ENCODE measurements around the gene TACR2. TPM values are rescaled to one million over a fixed set of nuclear protein-coding genes. Genes with fewer than 3 reads are reported as not detected.

The TACR2 gene
- total RNA-seq, 6 donors from 2014 or later = 0.94 to 1.4 (median 1.2) TPM; not detected in 3

- DNase-seq = no peak
- no peak overlapping the region for H3K4me3 ChIP-seq
- no peaks in the 10 kb centered on the region for H3K27me3 ChIP-seq
- H3K9me3 ChIP-seq = no peaks in the 10 kb centered on the region
- peak; percentile 15 to 44 for ATAC-seq (ENCODE audit: low FRiP score in 2 of 2)
- H3K36me3 ChIP-seq = peaks cover 6 to 75% (median 40%) of the 10 kb centered on the region in 4 donors
- H3K27ac ChIP-seq = peak overlapping the region in 3 of 4 donors; percentile 8 to 50 (median 43)
- WGBS, 2 donors = 29 to 33% methylated on average over 16 to 18 of the region's 19 CpGs
- H3K4me1 ChIP-seq = peaks cover 25 to 31% (median 30%) of the 10 kb centered on the region in 4 donors
- TF ChIP-seq, protein P1, sequence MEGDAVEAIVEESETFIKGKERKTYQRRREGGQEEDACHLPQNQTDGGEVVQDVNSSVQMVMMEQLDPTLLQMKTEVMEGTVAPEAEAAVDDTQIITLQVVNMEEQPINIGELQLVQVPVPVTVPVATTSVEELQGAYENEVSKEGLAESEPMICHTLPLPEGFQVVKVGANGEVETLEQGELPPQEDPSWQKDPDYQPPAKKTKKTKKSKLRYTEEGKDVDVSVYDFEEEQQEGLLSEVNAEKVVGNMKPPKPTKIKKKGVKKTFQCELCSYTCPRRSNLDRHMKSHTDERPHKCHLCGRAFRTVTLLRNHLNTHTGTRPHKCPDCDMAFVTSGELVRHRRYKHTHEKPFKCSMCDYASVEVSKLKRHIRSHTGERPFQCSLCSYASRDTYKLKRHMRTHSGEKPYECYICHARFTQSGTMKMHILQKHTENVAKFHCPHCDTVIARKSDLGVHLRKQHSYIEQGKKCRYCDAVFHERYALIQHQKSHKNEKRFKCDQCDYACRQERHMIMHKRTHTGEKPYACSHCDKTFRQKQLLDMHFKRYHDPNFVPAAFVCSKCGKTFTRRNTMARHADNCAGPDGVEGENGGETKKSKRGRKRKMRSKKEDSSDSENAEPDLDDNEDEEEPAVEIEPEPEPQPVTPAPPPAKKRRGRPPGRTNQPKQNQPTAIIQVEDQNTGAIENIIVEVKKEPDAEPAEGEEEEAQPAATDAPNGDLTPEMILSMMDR (IDR thresholded peaks at IDR 0.05) = no peak
- TF ChIP-seq POLR2A (IDR thresholded peaks at IDR 0.05) (no peak), EP300 (IDR thresholded peaks at IDR 0.05) (no peak), POLR2AphosphoS5 (IDR thresholded peaks at IDR 0.05) (no peak)
Observed at GRCh38 chr10:69375307-69376151, 41.2 kb downstream of the TACR2 start.

DNA sequence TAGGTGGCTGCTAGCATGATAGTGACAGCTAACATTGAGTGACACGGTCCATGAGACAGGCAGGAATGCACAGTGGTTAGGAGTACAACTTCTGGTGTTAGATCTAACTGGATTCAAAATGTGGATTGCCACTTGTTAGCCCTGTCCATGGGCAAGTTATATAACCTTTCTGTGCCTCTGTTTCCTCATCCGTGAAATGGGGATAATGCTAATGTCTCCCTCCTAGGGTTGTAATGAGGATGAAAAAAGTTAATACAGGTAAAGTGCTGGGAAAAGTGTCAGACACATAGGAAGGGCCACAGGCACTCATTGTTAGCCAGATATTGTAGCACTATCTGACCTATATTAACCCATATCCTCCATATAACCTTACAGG lies 41.8 kb downstream of the TACR2 start:
- Histone ChIP-seq H3K27ac (peak overlapping the region in 3 of 4 donors; percentile 8 to 43 (median 30)), H3K36me3 (peaks cover 8 to 75% (median 40%) of the 10 kb centered on the region in 4 donors)
- 88 to 95% methylated on average over 2 of the region's 2 CpGs for WGBS, 2 donors

GRCh38 chr10:69374242-69374641 lies 42.5 kb downstream of the TACR2 start:
- DNase-seq (no peak), ATAC-seq (ENCODE audit: low FRiP score in 2 of 2) (no peak)
- H3K36me3 ChIP-seq = peaks cover 4 to 75% (median 40%) of the 10 kb centered on the region in 4 donors
- H3K27ac ChIP-seq = peak overlapping the region in 1 of 4 donors; percentile 30
- H3K27me3 ChIP-seq = no peaks in the 10 kb centered on the region
- H3K9me3 ChIP-seq = no peaks in the 10 kb centered on the region
- no peak overlapping the region for H3K4me3 ChIP-seq
- 96% methylated on average over 12 of the region's 13 CpGs for WGBS, 2 donors
- no peak for TF ChIP-seq POLR2AphosphoS5 (IDR thresholded peaks at IDR 0.05)
- no peak for TF ChIP-seq POLR2A (IDR thresholded peaks at IDR 0.05)
- TF ChIP-seq, protein P1 (IDR thresholded peaks at IDR 0.05) = no peak
- TF ChIP-seq EP300 (IDR thresholded peaks at IDR 0.05) = no peak
- H3K4me1 ChIP-seq = peaks cover 25 to 31% (median 30%) of the 10 kb centered on the region in 4 donors

More for the DNA sequence above, 41.8 kb downstream of the TACR2 start:
- DNase-seq = no peak
- no peaks in the 10 kb centered on the region for H3K9me3 ChIP-seq
- no peaks in the 10 kb centered on the region for H3K27me3 ChIP-seq
- no peak overlapping the region for H3K4me3 ChIP-seq
- peaks cover 25 to 31% (median 30%) of the 10 kb centered on the region in 4 donors for H3K4me1 ChIP-seq
- no peak for ATAC-seq (ENCODE audit: low FRiP score in 2 of 2)
- TF ChIP-seq POLR2AphosphoS5 (IDR thresholded peaks at IDR 0.05) = no peak
- no peak for TF ChIP-seq EP300 (IDR thresholded peaks at IDR 0.05)
- TF ChIP-seq, protein P1 (IDR thresholded peaks at IDR 0.05) = no peak
- no peak for TF ChIP-seq POLR2A (IDR thresholded peaks at IDR 0.05)

DNA sequence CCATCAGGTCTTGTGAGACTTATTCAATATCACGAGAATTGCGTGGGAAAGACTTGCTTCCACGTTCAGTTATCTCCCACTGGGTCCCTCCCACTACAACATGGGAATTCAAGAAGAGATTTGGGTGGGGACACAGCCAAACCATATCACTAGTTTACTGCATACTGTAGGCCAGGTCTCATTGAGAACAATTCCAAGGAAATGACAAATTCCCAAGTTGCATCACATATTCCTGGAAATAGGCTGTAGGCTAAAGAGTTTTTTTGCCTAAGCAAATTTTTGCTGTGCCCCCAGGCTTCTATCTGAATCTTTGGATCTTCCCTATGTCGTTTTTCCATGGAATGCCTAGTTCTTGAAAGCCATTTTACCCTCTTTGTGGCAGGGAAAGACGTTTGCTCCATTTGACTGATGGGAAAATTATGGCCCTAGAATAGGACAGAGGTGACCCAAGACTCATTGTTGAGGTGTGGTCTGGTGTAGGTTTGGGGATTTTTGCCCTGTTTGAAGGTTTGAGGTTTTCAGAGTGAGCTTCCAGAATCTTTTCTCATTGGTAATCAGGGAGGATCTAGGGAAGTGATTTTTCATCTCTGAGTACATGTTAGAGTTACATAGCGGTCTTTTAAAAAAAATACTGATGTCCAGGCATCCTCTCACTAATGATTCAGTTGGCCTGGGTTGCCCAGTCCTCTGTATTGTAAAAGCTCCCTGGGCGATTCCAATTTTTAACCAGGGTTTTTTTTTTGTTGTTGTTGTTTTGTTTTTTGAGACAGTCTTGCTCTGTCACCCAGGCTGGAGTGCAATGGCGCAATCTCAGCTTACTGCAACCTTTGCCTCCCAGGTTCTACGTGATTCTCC lies 44.4 kb downstream of the TACR2 start:
- H3K27me3 ChIP-seq = no peaks in the 10 kb centered on the region
- WGBS, 2 donors = 84 to 86% methylated on average over 9 of the region's 9 CpGs
- TF ChIP-seq POLR2A (IDR thresholded peaks at IDR 0.05) (no peak), POLR2AphosphoS5 (IDR thresholded peaks at IDR 0.05) (no peak), EP300 (IDR thresholded peaks at IDR 0.05) (no peak)
- TF ChIP-seq, protein P1 (IDR thresholded peaks at IDR 0.05) = no peak
- H3K4me3 ChIP-seq = no peak overlapping the region
- ATAC-seq (ENCODE audit: low FRiP score in 2 of 2) (peak in 1 of 2 donors; percentile 11), DNase-seq (no peak)
- no peak overlapping the region for H3K27ac ChIP-seq
- no peaks in the 10 kb centered on the region for H3K9me3 ChIP-seq
- peaks cover 17 to 26% (median 25%) of the 10 kb centered on the region in 4 donors for H3K4me1 ChIP-seq
- H3K36me3 ChIP-seq = peaks cover 7 to 82% (median 52%) of the 10 kb centered on the region in 4 donors

Measured in upper lobe of left lung (tissue), 6 donors.